H9 (cell line): ENCODE results near the gene MX2. TPM values are rescaled to one million over a fixed set of nuclear protein-coding genes. Genes with fewer than 3 reads are reported as not detected.

Experiments used
- DNase-seq: peaks from one replicate; pipeline ENCODE4 v3.0.0-alpha.2; 2017
- H2AFZ ChIP-seq: one replicate; pipeline ENCODE4 v1.6.1; 2013; ENCODE audit warnings: mild to moderate bottlenecking, low read length, control low read depth, moderate library complexity
- H2AK5ac ChIP-seq: 2 replicates; pipeline ENCODE4 v1.6.1; 2013; ENCODE audit warnings: low read length, control low read depth, mixed read lengths; ENCODE audit not compliant: insufficient read length
- H2BK120ac ChIP-seq: one replicate; pipeline ENCODE4 v1.6.1; 2013; ENCODE audit warnings: low read depth, mild to moderate bottlenecking, low read length, control low read depth, inconsistent platforms; ENCODE audit not compliant: poor library complexity, severe bottlenecking
- H2BK12ac ChIP-seq: 2 replicates; pipeline ENCODE4 v1.6.1; 2013; ENCODE audit warnings: low read length, control low read depth, mixed read lengths, low read depth; ENCODE audit not compliant: insufficient read length
- H2BK15ac ChIP-seq: 2 replicates; pipeline ENCODE4 v1.6.1; 2013; ENCODE audit warnings: low read depth, low read length, control low read depth
- H2BK20ac ChIP-seq: one replicate; pipeline ENCODE4 v1.6.1; 2013; ENCODE audit warnings: low read depth, mild to moderate bottlenecking, low read length, control low read depth, inconsistent platforms; ENCODE audit not compliant: poor library complexity, severe bottlenecking
- H2BK5ac ChIP-seq: 2 replicates; pipeline ENCODE4 v1.6.1; 2013; ENCODE audit warnings: low read length, control low read depth, mixed read lengths; ENCODE audit not compliant: insufficient read length
- H3K14ac ChIP-seq: 2 replicates; pipeline ENCODE4 v1.6.1; 2013; ENCODE audit warnings: low read length, control low read depth; ENCODE audit not compliant: insufficient read depth
- H3K18ac ChIP-seq: 2 replicates; pipeline ENCODE4 v1.6.1; 2013; ENCODE audit warnings: low read depth, mild to moderate bottlenecking, mixed read lengths, low read length, control low read depth; ENCODE audit not compliant: insufficient read length
- H3K23ac ChIP-seq: 2 replicates; pipeline ENCODE4 v1.6.1; 2013; ENCODE audit warnings: low read length, control low read depth, mixed read lengths, low read depth; ENCODE audit not compliant: insufficient read length
- H3K23me2 ChIP-seq: 2 replicates; pipeline ENCODE4 v1.6.1; 2013; ENCODE audit warnings: low read depth, mild to moderate bottlenecking, mixed read lengths, low read length, control low read depth; ENCODE audit not compliant: insufficient read length, poor library complexity, severe bottlenecking
- H3K27ac ChIP-seq: 2 replicates; pipeline ENCODE4 v1.5.1; 2013; ENCODE audit warnings: low read length, control low read depth, mixed read lengths, low read depth; ENCODE audit not compliant: insufficient read length
- H3K27me3 ChIP-seq: 2 replicates; pipeline ENCODE4 v1.6.1; 2013; ENCODE audit warnings: low read length, control low read depth, inconsistent platforms; ENCODE audit not compliant: insufficient read depth
- H3K4ac ChIP-seq: 2 replicates; pipeline ENCODE4 v1.6.1; 2013; ENCODE audit warnings: low read depth, mild to moderate bottlenecking, control low read depth, inconsistent platforms, low read length, moderate library complexity
- H3K4me1 ChIP-seq: 2 replicates; pipeline ENCODE4 v1.6.1; 2013; ENCODE audit warnings: low read length, control low read depth, inconsistent platforms; ENCODE audit not compliant: insufficient read depth
- H3K4me2 ChIP-seq: 2 replicates; pipeline ENCODE4 v1.6.1; 2013; ENCODE audit warnings: low read length, control low read depth, mixed read lengths; ENCODE audit not compliant: insufficient read length, insufficient read depth
- H3K56ac ChIP-seq: 2 replicates; pipeline ENCODE4 v1.6.1; 2013; ENCODE audit warnings: low read depth, mild to moderate bottlenecking, mixed read lengths, low read length, control low read depth; ENCODE audit not compliant: insufficient read length
- H3K79me1 ChIP-seq: 2 replicates; pipeline ENCODE4 v1.6.1; 2013; ENCODE audit warnings: low read depth, mild to moderate bottlenecking, moderate library complexity, low read length, control low read depth, inconsistent platforms; ENCODE audit not compliant: insufficient read depth, poor library complexity, severe bottlenecking
- H3K79me2 ChIP-seq: 2 replicates; pipeline ENCODE4 v1.6.1; 2013; ENCODE audit warnings: low read length, control low read depth, inconsistent platforms; ENCODE audit not compliant: insufficient read depth
- H3K9ac ChIP-seq: 2 replicates; pipeline ENCODE4 v1.6.1; 2013; ENCODE audit warnings: low read length, control low read depth, mixed read lengths; ENCODE audit not compliant: insufficient read length; ENCODE audit errors: extremely low read depth
- H3K9me3 ChIP-seq: one replicate; pipeline ENCODE4 v1.6.1; 2013; ENCODE audit warnings: low read depth, low read length, inconsistent platforms; ENCODE audit not compliant: control insufficient read depth
- H3T11ph ChIP-seq: one replicate; pipeline ENCODE4 v1.6.1; 2013; ENCODE audit warnings: mild to moderate bottlenecking, low read length, control low read depth, inconsistent platforms
- H4K20me1 ChIP-seq: one replicate; pipeline ENCODE4 v1.6.1; 2013; ENCODE audit not compliant: control insufficient read depth, insufficient read length, insufficient read depth
- H4K5ac ChIP-seq: 2 replicates; pipeline ENCODE4 v1.6.1; 2013; ENCODE audit warnings: low read depth, mild to moderate bottlenecking, mixed read lengths, low read length, control low read depth; ENCODE audit not compliant: insufficient read length
- H4K8ac ChIP-seq: replicated peaks from 2 replicates; pipeline ENCODE4 v1.6.1; 2013; ENCODE audit warnings: low read length, control low read depth, mixed read lengths, low read depth; ENCODE audit not compliant: insufficient read length
- H4K91ac ChIP-seq: 2 replicates; pipeline ENCODE4 v1.6.1; 2013; ENCODE audit warnings: low read depth, mild to moderate bottlenecking, moderate library complexity, mixed read lengths, low read length, control low read depth; ENCODE audit not compliant: insufficient read length
- H3K27ac Mint-ChIP-seq, 3 experiments: 2 replicates in 2 of 3; 3 replicates in 1 of 3; pipeline ENCODE4 v1.8.0; 2020 to 2021; ENCODE audit warnings: mixed read lengths in 3 of 3, mild to moderate bottlenecking in 1 of 3, moderate library complexity in 1 of 3
- H3K27me3 Mint-ChIP-seq: 2 replicates; pipeline ENCODE4 v1.8.0; 2021; ENCODE audit warnings: low read depth, mild to moderate bottlenecking, moderate library complexity, mixed read lengths
- H3K36me3 Mint-ChIP-seq, 3 experiments: 2 replicates in 2 of 3; 3 replicates in 1 of 3; pipeline ENCODE4 v1.8.0; 2020 to 2021; ENCODE audit warnings: low read depth in 3 of 3, mixed read lengths in 3 of 3; ENCODE audit not compliant: insufficient read depth in 1 of 3
- H3K4me1 Mint-ChIP-seq, 2 experiments: 2 replicates each; pipeline ENCODE4 v1.8.0; 2020; ENCODE audit warnings: mixed read lengths in 2 of 2
- H3K4me3 Mint-ChIP-seq, 2 experiments: 2 replicates in 1 of 2; 3 replicates in 1 of 2; pipeline ENCODE4 v1.8.0; 2020 to 2021; ENCODE audit warnings: mild to moderate bottlenecking in 2 of 2, mixed read lengths in 2 of 2, moderate library complexity in 1 of 2
- H3K9me3 Mint-ChIP-seq, 2 experiments: 2 replicates in 1 of 2; 3 replicates in 1 of 2; pipeline ENCODE4 v1.8.0; 2020; ENCODE audit warnings: mild to moderate bottlenecking in 2 of 2, mixed read lengths in 2 of 2, moderate library complexity in 1 of 2
- WGBS: extraction: QIAGEN DNeasy Blood & Tissue Kit; methylation state at CpG from one replicate; pipeline ENCODE4 v1.1.7; 2013; ENCODE audit warnings: missing lambda C conversion rate, low lambda C conversion rate, mixed read lengths; ENCODE audit not compliant: insufficient read length; ENCODE audit errors: extremely low coverage; 5-methylcytosine and 5-hydroxymethylcytosine counted together
- total RNA-seq: library from RNA; stranded (reverse); gene quantifications from 2 replicates; pipeline ENCODE4 v1.2.1, GENCODE V29; 2021
- TF ChIP-seq, protein P1 (sequence below): fragments of 200-600 bp; sonication (generic); conservative IDR thresholded peaks from 3 replicates; pipeline ENCODE4 v1.8.0; 2021; ENCODE audit warnings: antibody characterized with exemption, mild to moderate bottlenecking

MX2 gene
- total RNA-seq, 1 experiment from 2014 or later = 1.8 TPM

- no peak overlapping the region for H3K9ac ChIP-seq
- H3K4me1 Mint-ChIP-seq = peaks cover 5 to 10% of the 10 kb centered on the region in 2 experiments
- no peak overlapping the region for H3K27ac ChIP-seq
- no peaks in the 10 kb centered on the region for H3K9me3 ChIP-seq
- H2BK20ac ChIP-seq = no peak overlapping the region
- no peak overlapping the region for H3K4ac ChIP-seq
- no peak overlapping the region for H3K23ac ChIP-seq
- H3K4me1 ChIP-seq = no peaks in the 10 kb centered on the region
- H2AFZ ChIP-seq = no peak overlapping the region
- no peak overlapping the region for H3T11ph ChIP-seq
- no peaks in the 10 kb centered on the region for H3K23me2 ChIP-seq
- H2BK120ac ChIP-seq = no peak overlapping the region
- no peaks in the 10 kb centered on the region for H3K27me3 ChIP-seq
- no peak overlapping the region for H4K91ac ChIP-seq
- no peaks in the 10 kb centered on the region; the same call in 1 of the 2 replicates for H3K27me3 Mint-ChIP-seq
- no peak overlapping the region for H2AK5ac ChIP-seq
- H3K14ac ChIP-seq = no peak overlapping the region
- TF ChIP-seq, protein P1, sequence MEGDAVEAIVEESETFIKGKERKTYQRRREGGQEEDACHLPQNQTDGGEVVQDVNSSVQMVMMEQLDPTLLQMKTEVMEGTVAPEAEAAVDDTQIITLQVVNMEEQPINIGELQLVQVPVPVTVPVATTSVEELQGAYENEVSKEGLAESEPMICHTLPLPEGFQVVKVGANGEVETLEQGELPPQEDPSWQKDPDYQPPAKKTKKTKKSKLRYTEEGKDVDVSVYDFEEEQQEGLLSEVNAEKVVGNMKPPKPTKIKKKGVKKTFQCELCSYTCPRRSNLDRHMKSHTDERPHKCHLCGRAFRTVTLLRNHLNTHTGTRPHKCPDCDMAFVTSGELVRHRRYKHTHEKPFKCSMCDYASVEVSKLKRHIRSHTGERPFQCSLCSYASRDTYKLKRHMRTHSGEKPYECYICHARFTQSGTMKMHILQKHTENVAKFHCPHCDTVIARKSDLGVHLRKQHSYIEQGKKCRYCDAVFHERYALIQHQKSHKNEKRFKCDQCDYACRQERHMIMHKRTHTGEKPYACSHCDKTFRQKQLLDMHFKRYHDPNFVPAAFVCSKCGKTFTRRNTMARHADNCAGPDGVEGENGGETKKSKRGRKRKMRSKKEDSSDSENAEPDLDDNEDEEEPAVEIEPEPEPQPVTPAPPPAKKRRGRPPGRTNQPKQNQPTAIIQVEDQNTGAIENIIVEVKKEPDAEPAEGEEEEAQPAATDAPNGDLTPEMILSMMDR = no peak
- no peak overlapping the region for H4K5ac ChIP-seq
- DNase-seq = no peak
- WGBS = no CpG with 5 or more reads among the region's 7 CpGs
- H3K56ac ChIP-seq = no peak overlapping the region
- H4K8ac ChIP-seq = no peak overlapping the region
- no peaks in the 10 kb centered on the region for H4K20me1 ChIP-seq
- H3K4me3 Mint-ChIP-seq = no peak overlapping the region
- H2BK5ac ChIP-seq = no peak overlapping the region
- H3K79me1 ChIP-seq = no peaks in the 10 kb centered on the region
- H3K18ac ChIP-seq = no peak overlapping the region
- H2BK12ac ChIP-seq = no peak overlapping the region
- H2BK15ac ChIP-seq = no peak overlapping the region
- no peaks in the 10 kb centered on the region; a peak in 1 of 5 replicates for H3K9me3 Mint-ChIP-seq
- H3K27ac Mint-ChIP-seq = no peak overlapping the region
- H3K36me3 Mint-ChIP-seq = peaks cover 0 to 5% (median 3%) of the 10 kb centered on the region in 3 experiments; a peak in 4 of 7 replicates
- H3K79me2 ChIP-seq = no peaks in the 10 kb centered on the region
- H3K4me2 ChIP-seq = no peak overlapping the region
Measured at GRCh38 chr21:41443562-41443961, 81.7 kb downstream of the MX2 start.
